ENCODE measurements around the gene SPG21. TPM values are rescaled to one million over a fixed set of nuclear protein-coding genes. Genes with fewer than 3 reads are reported as not detected.

Gene SPG21
- total RNA-seq, 3 donors from 2014 or later (not counting 1 experiment from before 2014, with no cell fraction given): 39.6 to 52.3 (median 40.4) TPM

GRCh38 chr15:64942356-64942755, 47.4 kb downstream of the SPG21 start:
- intact Hi-C loops (cut with micrococcal nuclease): no loop called here
- TF ChIP-seq CTCF (IDR thresholded peaks at IDR 0.05): no peak
- H3K27me3 Mint-ChIP-seq (ENCODE audit: low read depth in 2 of 2): no peaks in the 10 kb centered on the region
- Histone ChIP-seq H3K36me3 (ENCODE audit: control insufficient read depth, insufficient read depth, low read length) (no peaks in the 10 kb centered on the region), H3K27ac (ENCODE audit: low read length) (no peak overlapping the region), H3K4me3 (ENCODE audit: low read length) (no peak overlapping the region), H3K27me3 (ENCODE audit: control insufficient read depth, insufficient read depth, low read length) (no peaks in the 10 kb centered on the region), H3K4me1 (ENCODE audit: control insufficient read depth, insufficient read depth, low read length) (no peaks in the 10 kb centered on the region), H3K9me3 (ENCODE audit: control insufficient read depth, insufficient read depth, low read length) (no peaks in the 10 kb centered on the region)
- no peaks in the 10 kb centered on the region for H3K36me3 Mint-ChIP-seq
- ATAC-seq: no peak
- H3K4me3 Mint-ChIP-seq: no peak overlapping the region
- H3K4me1 Mint-ChIP-seq: no peaks in the 10 kb centered on the region
- H3K27ac Mint-ChIP-seq: no peak overlapping the region
- 89% methylated on average over 8 of the region's 8 CpGs for whole genome bisulfite sequencing (ENCODE audit: insufficient coverage)
- H3K9me3 Mint-ChIP-seq: no peaks in the 10 kb centered on the region
- DNase-seq: no peak

- Histone ChIP-seq H3K4me3 (ENCODE audit: low read length) (no peak overlapping the region), H3K27me3 (ENCODE audit: control insufficient read depth, insufficient read depth, low read length) (no peaks in the 10 kb centered on the region), H3K4me1 (ENCODE audit: control insufficient read depth, insufficient read depth, low read length) (no peaks in the 10 kb centered on the region), H3K36me3 (ENCODE audit: control insufficient read depth, insufficient read depth, low read length) (no peaks in the 10 kb centered on the region), H3K27ac (ENCODE audit: low read length) (no peak overlapping the region), H3K9me3 (ENCODE audit: control insufficient read depth, insufficient read depth, low read length) (no peaks in the 10 kb centered on the region)
- H3K27me3 Mint-ChIP-seq (ENCODE audit: low read depth in 2 of 2): no peaks in the 10 kb centered on the region
- ATAC-seq (no peak), DNase-seq (no peak)
- WGBS (ENCODE audit: insufficient coverage): 100% methylated on average over 2 of the region's 3 CpGs
- no peaks in the 10 kb centered on the region for H3K36me3 Mint-ChIP-seq
- intact Hi-C loops (cut with micrococcal nuclease): no loop called here
- H3K27ac Mint-ChIP-seq: no peak overlapping the region
- H3K9me3 Mint-ChIP-seq: no peaks in the 10 kb centered on the region
- no peaks in the 10 kb centered on the region for H3K4me1 Mint-ChIP-seq
- TF ChIP-seq CTCF (IDR thresholded peaks at IDR 0.05): no peak
- no peak overlapping the region for H3K4me3 Mint-ChIP-seq
Observed at GRCh38 chr15:64938192-64938591, 51.5 kb downstream of the SPG21 start.

GRCh38 chr15:64934023-64934422, 55.7 kb downstream of the SPG21 start:
- no peak overlapping the region for H3K4me3 ChIP-seq (ENCODE audit: low read length)
- 96% methylated on average over 11 of the region's 11 CpGs for WGBS (ENCODE audit: insufficient coverage)
- Mint-ChIP-seq H3K4me3 (no peak overlapping the region), H3K9me3 (no peaks in the 10 kb centered on the region), H3K36me3 (no peaks in the 10 kb centered on the region), H3K27me3 (ENCODE audit: low read depth in 2 of 2) (no peaks in the 10 kb centered on the region), H3K27ac (no peak overlapping the region), H3K4me1 (peaks cover 0 to 5% of the 10 kb centered on the region in 2 donors)
- intact Hi-C loops (cut with micrococcal nuclease): no loop called here
- no peaks in the 10 kb centered on the region for H3K27me3 ChIP-seq (ENCODE audit: control insufficient read depth, insufficient read depth, low read length)
- H3K27ac ChIP-seq (ENCODE audit: low read length): no peak overlapping the region
- TF ChIP-seq CTCF (IDR thresholded peaks at IDR 0.05): no peak
- H3K9me3 ChIP-seq (ENCODE audit: control insufficient read depth, insufficient read depth, low read length): no peaks in the 10 kb centered on the region
- DNase-seq (no peak), ATAC-seq (no peak)
- no peaks in the 10 kb centered on the region for H3K4me1 ChIP-seq (ENCODE audit: control insufficient read depth, insufficient read depth, low read length)
- H3K36me3 ChIP-seq (ENCODE audit: control insufficient read depth, insufficient read depth, low read length): peaks cover 3% of the 10 kb centered on the region

- Mint-ChIP-seq H3K9me3 (no peaks in the 10 kb centered on the region), H3K4me3 (no peak overlapping the region), H3K36me3 (no peaks in the 10 kb centered on the region), H3K27me3 (ENCODE audit: low read depth in 2 of 2) (no peaks in the 10 kb centered on the region), H3K4me1 (peaks cover 0 to 19% of the 10 kb centered on the region in 2 donors), H3K27ac (no peak overlapping the region)
- Histone ChIP-seq H3K27ac (ENCODE audit: low read length) (no peak overlapping the region), H3K27me3 (ENCODE audit: control insufficient read depth, insufficient read depth, low read length) (no peaks in the 10 kb centered on the region), H3K4me3 (ENCODE audit: low read length) (no peak overlapping the region), H3K4me1 (ENCODE audit: control insufficient read depth, insufficient read depth, low read length) (no peaks in the 10 kb centered on the region), H3K9me3 (ENCODE audit: control insufficient read depth, insufficient read depth, low read length) (no peaks in the 10 kb centered on the region), H3K36me3 (ENCODE audit: control insufficient read depth, insufficient read depth, low read length) (peaks cover 3% of the 10 kb centered on the region)
- ATAC-seq (no peak), DNase-seq (no peak)
- intact Hi-C loops (cut with micrococcal nuclease): no loop called here
- no peak for TF ChIP-seq CTCF (IDR thresholded peaks at IDR 0.05)
- WGBS (ENCODE audit: insufficient coverage): 95% methylated on average over 8 of the region's 8 CpGs
Observed at GRCh38 chr15:64931381-64931780, 58.3 kb downstream of the SPG21 start.

Data from natural killer cell (primary cell).